Karpas-422 (cell line): ENCODE results near the gene OLIG1. TPM values are rescaled to one million over a fixed set of nuclear protein-coding genes. Genes with fewer than 3 reads are reported as not detected.
A peak's percentile ranks its signal among the peaks of the same experiment; 100 is the strongest.

Experiments used
- DNase-seq: peaks from one replicate; pipeline ENCODE4 v3.0.0-alpha.2; 2015
- H2AFZ ChIP-seq: fragments of 200-600 bp; sonication (generic); 2 replicates; pipeline ENCODE4 v1.6.1; 2014; ENCODE audit warnings: antibody characterized with exemption, low read length, mixed read lengths
- H3K27ac ChIP-seq: fragments of 200-600 bp; sonication (generic); 2 replicates; pipeline ENCODE4 v1.5.1; 2014; ENCODE audit warnings: mild to moderate bottlenecking, low read length, moderate library complexity
- H3K27me3 ChIP-seq: fragments of 200-600 bp; sonication (generic); 2 replicates; pipeline ENCODE4 v1.6.1; 2014; ENCODE audit warnings: low read length, mixed read lengths
- H3K36me3 ChIP-seq: fragments of 200-600 bp; sonication (generic); 2 replicates; pipeline ENCODE4 v1.6.1; 2014; ENCODE audit warnings: low read length, mixed read lengths; ENCODE audit not compliant: insufficient read depth
- H3K4me1 ChIP-seq: fragments of 200-600 bp; sonication (generic); 2 replicates; pipeline ENCODE4 v1.6.1; 2014; ENCODE audit warnings: mild to moderate bottlenecking, low read length, mixed read lengths
- H3K4me2 ChIP-seq: fragments of 200-600 bp; sonication (generic); 2 replicates; pipeline ENCODE4 v1.6.1; 2014; ENCODE audit warnings: low read length, low read depth, mild to moderate bottlenecking; ENCODE audit not compliant: poor library complexity, severe bottlenecking
- H3K4me3 ChIP-seq: fragments of 200-600 bp; sonication (generic); 2 replicates; pipeline ENCODE4 v1.5.1; 2014; ENCODE audit warnings: mild to moderate bottlenecking, antibody characterized with exemption, low read length, mixed read lengths
- H3K79me2 ChIP-seq: fragments of 200-600 bp; sonication (generic); 2 replicates; pipeline ENCODE4 v1.6.1; 2014; ENCODE audit warnings: mild to moderate bottlenecking, low read length, mixed read lengths
- H3K9ac ChIP-seq: fragments of 200-600 bp; sonication (generic); 2 replicates; pipeline ENCODE4 v1.6.0; 2014; ENCODE audit warnings: low read length
- H3K9me2 ChIP-seq: fragments of 200-600 bp; sonication (generic), shearing (Covaris generic); replicated peaks from 2 replicates; pipeline ENCODE4 v1.6.0; 2014; ENCODE audit warnings: mild to moderate bottlenecking, low read length, moderate library complexity; ENCODE audit not compliant: insufficient read depth
- H3K9me3 ChIP-seq: fragments of 300-700, 200-600 bp; sonication (generic); 2 replicates; pipeline ENCODE4 v1.6.1; 2014; ENCODE audit warnings: low read length, mixed read lengths
- H4K20me1 ChIP-seq: fragments of 200-600 bp; sonication (generic); 2 replicates; pipeline ENCODE4 v1.6.1; 2014; ENCODE audit warnings: mild to moderate bottlenecking, antibody characterized with exemption, low read length, low read depth; ENCODE audit not compliant: insufficient read depth
- total RNA-seq: library from RNA; depleted of rRNA; stranded (reverse); fragments of >200 nt; shearing (Covaris generic); gene quantifications from 2 replicates; pipeline ENCODE4 v1.2.3, GENCODE V29; 2014; ENCODE audit warnings: low replicate concordance

OLIG1 gene
- total RNA-seq, 1 experiment from 2014 or later, result not detected

- Histone ChIP-seq H3K36me3 (no peaks in the 10 kb centered on the region), H2AFZ (no peak overlapping the region), H3K9ac (no peak overlapping the region), H4K20me1 (no peaks in the 10 kb centered on the region), H3K4me3 (no peak overlapping the region), H3K79me2 (no peaks in the 10 kb centered on the region), H3K4me1 (peaks cover 12% of the 10 kb centered on the region), H3K9me3 (no peaks in the 10 kb centered on the region), H3K27ac (no peak overlapping the region), H3K27me3 (no peaks in the 10 kb centered on the region), H3K4me2 (peak overlapping the region; percentile 16), H3K9me2 (no peaks in the 10 kb centered on the region)
- DNase-seq, result peak; percentile 73
Measured at GRCh38 chr21:33078907-33079582, 9.1 kb downstream of the OLIG1 start.

- Histone ChIP-seq H3K27ac (no peak overlapping the region), H3K4me3 (no peak overlapping the region), H3K27me3 (no peaks in the 10 kb centered on the region), H3K9ac (no peak overlapping the region), H2AFZ (no peak overlapping the region), H3K9me2 (no peaks in the 10 kb centered on the region), H3K9me3 (no peaks in the 10 kb centered on the region), H3K4me1 (peaks cover 12% of the 10 kb centered on the region), H3K79me2 (no peaks in the 10 kb centered on the region), H4K20me1 (no peaks in the 10 kb centered on the region), H3K36me3 (no peaks in the 10 kb centered on the region), H3K4me2 (no peak overlapping the region)
- no peak for DNase-seq
Measured at GRCh38 chr21:33080376-33080775, 10.4 kb downstream of the OLIG1 start.

- Histone ChIP-seq H3K27ac (no peak overlapping the region), H3K27me3 (no peaks in the 10 kb centered on the region), H2AFZ (no peak overlapping the region), H3K36me3 (no peaks in the 10 kb centered on the region), H3K4me2 (no peak overlapping the region), H3K9me2 (no peaks in the 10 kb centered on the region), H3K9ac (no peak overlapping the region), H3K79me2 (no peaks in the 10 kb centered on the region), H3K9me3 (no peaks in the 10 kb centered on the region), H4K20me1 (no peaks in the 10 kb centered on the region), H3K4me1 (peaks cover 12% of the 10 kb centered on the region), H3K4me3 (no peak overlapping the region)
- no peak for DNase-seq
Measured at GRCh38 chr21:33080776-33081175, 10.8 kb downstream of the OLIG1 start.

GRCh38 chr21:33088384-33088783, 18.4 kb downstream of the OLIG1 start:
- no peaks in the 10 kb centered on the region for H3K27me3 ChIP-seq
- no peak overlapping the region for H2AFZ ChIP-seq
- H3K36me3 ChIP-seq, result no peaks in the 10 kb centered on the region
- H3K9ac ChIP-seq, result no peak overlapping the region
- no peak for DNase-seq
- no peak overlapping the region for H3K4me2 ChIP-seq
- no peak overlapping the region for H3K4me3 ChIP-seq
- no peaks in the 10 kb centered on the region for H3K9me2 ChIP-seq
- H4K20me1 ChIP-seq, result no peaks in the 10 kb centered on the region
- H3K4me1 ChIP-seq, result peaks cover 2% of the 10 kb centered on the region; the same call in 1 of the 2 replicates
- H3K9me3 ChIP-seq, result no peaks in the 10 kb centered on the region
- no peaks in the 10 kb centered on the region for H3K79me2 ChIP-seq
- H3K27ac ChIP-seq, result no peak overlapping the region

- Histone ChIP-seq H4K20me1 (no peaks in the 10 kb centered on the region), H3K79me2 (no peaks in the 10 kb centered on the region), H3K27me3 (no peaks in the 10 kb centered on the region), H3K9me2 (no peaks in the 10 kb centered on the region), H2AFZ (no peak overlapping the region), H3K27ac (no peak overlapping the region), H3K9ac (no peak overlapping the region), H3K4me1 (peaks cover 2% of the 10 kb centered on the region; the same call in 1 of the 2 replicates), H3K9me3 (no peaks in the 10 kb centered on the region), H3K4me3 (no peak overlapping the region), H3K4me2 (no peak overlapping the region), H3K36me3 (no peaks in the 10 kb centered on the region)
- DNase-seq, result no peak
Measured at GRCh38 chr21:33089395-33090119, 19.6 kb downstream of the OLIG1 start.

GRCh38 chr21:33096426-33096825, 26.5 kb downstream of the OLIG1 start:
- Histone ChIP-seq H3K9me3 (no peaks in the 10 kb centered on the region), H3K4me3 (no peak overlapping the region), H3K79me2 (no peaks in the 10 kb centered on the region), H4K20me1 (no peaks in the 10 kb centered on the region), H3K9ac (no peak overlapping the region), H3K27ac (no peak overlapping the region), H3K4me1 (peaks cover 39% of the 10 kb centered on the region), H3K36me3 (no peaks in the 10 kb centered on the region), H3K27me3 (no peaks in the 10 kb centered on the region), H3K9me2 (no peaks in the 10 kb centered on the region), H2AFZ (no peak overlapping the region), H3K4me2 (peak overlapping the region; percentile 44)
- peak; percentile 50 for DNase-seq

GRCh38 chr21:33099131-33099530, 29.2 kb downstream of the OLIG1 start:
- Histone ChIP-seq H3K4me3 (no peak overlapping the region), H3K9me3 (no peaks in the 10 kb centered on the region), H4K20me1 (no peaks in the 10 kb centered on the region)

GRCh38 chr21:33101300-33101911, 31.5 kb downstream of the OLIG1 start:
- H4K20me1 ChIP-seq, result no peaks in the 10 kb centered on the region
- no peak overlapping the region for H3K27ac ChIP-seq
- H3K9me3 ChIP-seq, result no peaks in the 10 kb centered on the region
- no peaks in the 10 kb centered on the region for H3K27me3 ChIP-seq
- H3K9ac ChIP-seq, result no peak overlapping the region
- DNase-seq, result peak; percentile 77
- peaks cover 28% of the 10 kb centered on the region for H3K4me1 ChIP-seq
- peak overlapping the region; percentile 42 for H3K4me2 ChIP-seq
- H3K4me3 ChIP-seq, result no peak overlapping the region
- H3K36me3 ChIP-seq, result no peaks in the 10 kb centered on the region
- no peaks in the 10 kb centered on the region for H3K79me2 ChIP-seq
- H2AFZ ChIP-seq, result no peak overlapping the region
- H3K9me2 ChIP-seq, result no peaks in the 10 kb centered on the region

More at GRCh38 chr21:33099131-33099530, 29.2 kb downstream of the OLIG1 start:
- no peaks in the 10 kb centered on the region for H3K36me3 ChIP-seq
- DNase-seq, result no peak
- no peak overlapping the region for H3K9ac ChIP-seq
- no peak overlapping the region for H2AFZ ChIP-seq
- H3K27ac ChIP-seq, result no peak overlapping the region
- no peaks in the 10 kb centered on the region for H3K27me3 ChIP-seq
- peaks cover 44% of the 10 kb centered on the region for H3K4me1 ChIP-seq
- H3K79me2 ChIP-seq, result no peaks in the 10 kb centered on the region
- H3K4me2 ChIP-seq, result no peak overlapping the region
- no peaks in the 10 kb centered on the region for H3K9me2 ChIP-seq
